ENCODE measurements around the gene PPP2R5C. TPM values are rescaled to one million over a fixed set of nuclear protein-coding genes. Genes with fewer than 3 reads are reported as not detected.

The PPP2R5C gene
- total RNA-seq, 1 donor from 2014 or later = 134 TPM

DNA sequence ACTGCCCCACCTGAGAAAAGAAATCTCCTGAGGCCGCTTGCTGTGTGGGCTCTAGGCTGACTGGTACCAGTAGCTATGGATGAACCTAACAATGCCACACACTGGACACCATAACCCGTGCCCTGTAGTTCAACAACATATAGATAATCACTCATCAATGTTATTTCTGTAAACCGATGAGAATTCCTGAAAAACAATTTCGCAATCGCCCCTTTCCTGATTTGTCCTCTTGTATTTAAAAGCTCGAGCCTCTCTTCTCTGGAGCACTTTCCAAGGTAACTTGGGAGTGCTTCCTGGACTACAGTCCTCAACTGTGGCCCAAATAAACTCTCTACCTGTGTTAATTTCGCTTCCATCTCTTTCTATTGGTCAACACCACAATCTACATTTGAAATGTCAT lies 26.1 kb upstream of the PPP2R5C start:
- Mint-ChIP-seq H3K27me3 (ENCODE audit: low read depth) (peaks cover 2% of the 10 kb centered on the region), H3K36me3 (ENCODE audit: low read depth) (peaks cover 3% of the 10 kb centered on the region), H3K27ac (ENCODE audit: unreplicated experiment) (no peak overlapping the region), H3K4me1 (peaks cover 5% of the 10 kb centered on the region), H3K4me3 (no peak overlapping the region), H3K9me3 (peaks cover 6% of the 10 kb centered on the region)
- no peak for DNase-seq (ENCODE audit: low read depth, low spot score)
- TF ChIP-seq, protein P1, sequence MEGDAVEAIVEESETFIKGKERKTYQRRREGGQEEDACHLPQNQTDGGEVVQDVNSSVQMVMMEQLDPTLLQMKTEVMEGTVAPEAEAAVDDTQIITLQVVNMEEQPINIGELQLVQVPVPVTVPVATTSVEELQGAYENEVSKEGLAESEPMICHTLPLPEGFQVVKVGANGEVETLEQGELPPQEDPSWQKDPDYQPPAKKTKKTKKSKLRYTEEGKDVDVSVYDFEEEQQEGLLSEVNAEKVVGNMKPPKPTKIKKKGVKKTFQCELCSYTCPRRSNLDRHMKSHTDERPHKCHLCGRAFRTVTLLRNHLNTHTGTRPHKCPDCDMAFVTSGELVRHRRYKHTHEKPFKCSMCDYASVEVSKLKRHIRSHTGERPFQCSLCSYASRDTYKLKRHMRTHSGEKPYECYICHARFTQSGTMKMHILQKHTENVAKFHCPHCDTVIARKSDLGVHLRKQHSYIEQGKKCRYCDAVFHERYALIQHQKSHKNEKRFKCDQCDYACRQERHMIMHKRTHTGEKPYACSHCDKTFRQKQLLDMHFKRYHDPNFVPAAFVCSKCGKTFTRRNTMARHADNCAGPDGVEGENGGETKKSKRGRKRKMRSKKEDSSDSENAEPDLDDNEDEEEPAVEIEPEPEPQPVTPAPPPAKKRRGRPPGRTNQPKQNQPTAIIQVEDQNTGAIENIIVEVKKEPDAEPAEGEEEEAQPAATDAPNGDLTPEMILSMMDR (conservative IDR thresholded peaks at IDR 0.05) = no peak

DNA sequence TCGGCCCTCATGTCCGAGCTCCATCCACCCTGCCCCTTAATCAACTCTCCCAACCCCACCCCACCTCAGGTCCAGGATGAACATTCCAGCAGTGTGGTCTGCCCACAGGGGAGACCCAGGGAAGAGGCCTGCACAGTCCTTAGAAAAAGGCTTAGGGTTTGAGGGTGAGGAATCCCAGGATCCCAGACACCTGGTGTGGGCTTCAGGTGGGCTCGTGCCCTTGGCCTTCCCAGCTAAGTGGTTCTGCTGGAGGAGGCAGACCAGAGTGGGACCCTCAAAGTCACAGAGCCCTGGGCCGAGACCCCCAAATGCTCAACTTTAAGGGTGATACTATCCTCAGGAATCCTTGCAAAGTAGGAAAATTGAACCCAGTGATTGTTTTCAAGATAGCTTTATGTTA lies 25.4 kb upstream of the PPP2R5C start:
- H3K27me3 Mint-ChIP-seq (ENCODE audit: low read depth) = peaks cover 2% of the 10 kb centered on the region
- H3K27ac Mint-ChIP-seq (ENCODE audit: unreplicated experiment) = no peak overlapping the region
- DNase-seq (ENCODE audit: low read depth, low spot score) = no peak
- H3K36me3 Mint-ChIP-seq (ENCODE audit: low read depth) = peaks cover 3% of the 10 kb centered on the region
- TF ChIP-seq, protein P1 (conservative IDR thresholded peaks at IDR 0.05) = no peak
- no peak overlapping the region for H3K4me3 Mint-ChIP-seq
- peaks cover 4% of the 10 kb centered on the region for H3K4me1 Mint-ChIP-seq
- H3K9me3 Mint-ChIP-seq = peaks cover 7% of the 10 kb centered on the region

DNA sequence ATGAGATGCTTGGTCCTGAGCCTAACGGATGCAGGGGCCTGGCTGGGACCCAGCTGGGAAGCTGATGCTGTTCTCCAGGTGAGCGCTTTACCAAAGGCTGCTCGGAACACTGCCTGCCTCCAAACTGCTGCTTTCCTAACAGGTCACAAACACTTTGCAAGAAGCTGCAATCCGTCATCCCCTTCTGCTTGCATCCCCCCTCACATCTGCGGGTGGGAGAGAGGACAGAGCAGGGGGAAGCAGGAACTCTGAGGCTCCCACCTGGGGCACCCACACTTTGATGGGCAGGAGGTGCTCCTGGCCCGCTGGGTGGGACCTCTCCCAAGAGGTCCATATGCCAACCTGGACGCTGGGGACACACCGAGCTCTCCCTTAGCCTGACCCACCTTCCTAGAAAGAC lies 24.9 kb upstream of the PPP2R5C start:
- Mint-ChIP-seq H3K27ac (ENCODE audit: unreplicated experiment) (no peak overlapping the region), H3K4me1 (no peaks in the 10 kb centered on the region), H3K9me3 (peaks cover 10% of the 10 kb centered on the region), H3K27me3 (ENCODE audit: low read depth) (peaks cover 5% of the 10 kb centered on the region), H3K36me3 (ENCODE audit: low read depth) (peaks cover 3% of the 10 kb centered on the region), H3K4me3 (no peak overlapping the region)
- TF ChIP-seq, protein P1 (conservative IDR thresholded peaks at IDR 0.05) = no peak
- no peak for DNase-seq (ENCODE audit: low read depth, low spot score)

DNA sequence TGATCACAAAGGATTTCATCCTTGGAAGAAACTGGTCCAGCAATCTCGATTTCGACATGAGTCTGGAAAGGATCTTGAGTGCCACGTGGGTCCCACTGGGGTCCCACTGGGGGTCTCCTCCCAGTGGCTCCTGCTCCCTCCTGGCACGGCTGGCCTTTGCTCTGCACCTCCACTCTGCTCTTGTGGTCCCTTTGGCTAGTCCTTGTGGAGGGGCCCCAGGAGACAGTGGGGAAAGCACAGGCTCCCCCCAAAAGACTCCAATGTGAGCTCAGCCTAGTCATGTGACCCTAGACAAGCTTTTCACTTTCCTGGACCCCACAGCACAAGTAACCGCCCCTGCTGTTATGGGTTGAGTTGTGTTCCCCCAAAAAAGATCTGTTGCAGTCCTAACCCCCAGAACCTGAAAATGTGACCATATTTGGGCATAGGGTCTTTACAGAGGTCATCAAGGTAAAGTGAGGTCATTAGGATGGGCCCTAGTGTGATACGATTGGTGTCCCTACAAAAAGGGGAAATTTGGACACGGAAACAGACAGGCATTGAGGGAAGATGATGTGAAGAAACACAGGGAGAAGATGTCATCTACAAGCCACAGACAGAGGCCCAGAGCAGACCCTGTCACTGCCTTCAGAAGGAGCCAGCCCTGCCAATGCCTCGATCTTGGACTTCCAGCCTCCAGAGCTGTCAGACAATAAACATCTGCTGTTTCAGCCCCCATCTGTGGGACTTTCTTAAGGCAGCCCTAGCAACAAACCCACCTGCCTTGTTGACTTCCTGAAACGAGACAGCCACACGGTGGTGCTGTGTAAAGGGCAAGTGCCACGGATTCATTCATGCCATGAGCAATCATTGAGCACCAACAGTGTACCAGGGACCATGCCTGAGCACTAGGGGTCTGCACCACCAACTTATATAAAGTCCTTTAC lies 23.8 kb upstream of the PPP2R5C start:
- peaks cover 9% of the 10 kb centered on the region for H3K27me3 Mint-ChIP-seq (ENCODE audit: low read depth)
- no peak for DNase-seq (ENCODE audit: low read depth, low spot score)
- H3K9me3 Mint-ChIP-seq = peaks cover 12% of the 10 kb centered on the region
- H3K36me3 Mint-ChIP-seq (ENCODE audit: low read depth) = peaks cover 6% of the 10 kb centered on the region
- no peak overlapping the region for H3K27ac Mint-ChIP-seq (ENCODE audit: unreplicated experiment)
- no peak overlapping the region for H3K4me3 Mint-ChIP-seq
- TF ChIP-seq, protein P1 (conservative IDR thresholded peaks at IDR 0.05) = no peak
- H3K4me1 Mint-ChIP-seq = no peaks in the 10 kb centered on the region

DNA sequence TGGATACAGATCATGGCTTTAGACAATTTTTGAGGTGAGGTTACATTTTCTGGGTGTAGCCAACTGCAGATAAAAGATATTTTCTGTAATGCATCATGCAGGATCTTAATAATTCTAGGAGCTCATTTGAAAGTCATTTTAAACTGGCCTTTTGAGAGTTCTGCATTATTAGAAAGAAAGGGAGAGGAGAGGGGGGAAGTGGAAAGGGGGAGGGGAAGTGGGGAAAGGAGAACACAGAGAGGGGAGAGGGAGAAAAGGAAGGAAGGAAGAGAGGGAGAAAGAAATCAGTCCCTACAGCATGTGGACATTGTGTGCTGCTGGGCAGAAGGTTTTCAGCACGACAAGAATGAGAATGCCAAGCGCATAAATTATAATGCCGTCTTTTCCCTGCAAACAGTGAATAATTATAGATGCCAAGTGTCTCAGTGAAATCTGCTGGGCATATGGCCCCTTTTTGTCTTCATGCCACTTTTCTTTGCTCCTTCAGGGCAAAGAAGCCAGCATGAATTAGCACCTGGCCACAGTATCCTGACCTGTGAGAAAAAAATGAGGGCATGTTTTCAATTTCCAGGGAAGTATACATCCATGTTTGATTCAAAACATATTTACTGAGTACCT lies 22.7 kb upstream of the PPP2R5C start:
- H3K27ac Mint-ChIP-seq (ENCODE audit: unreplicated experiment) = no peak overlapping the region
- no peak overlapping the region for H3K4me3 Mint-ChIP-seq
- H3K9me3 Mint-ChIP-seq = peaks cover 16% of the 10 kb centered on the region
- DNase-seq (ENCODE audit: low read depth, low spot score) = no peak
- H3K36me3 Mint-ChIP-seq (ENCODE audit: low read depth) = peaks cover 6% of the 10 kb centered on the region
- no peaks in the 10 kb centered on the region for H3K4me1 Mint-ChIP-seq
- H3K27me3 Mint-ChIP-seq (ENCODE audit: low read depth) = peaks cover 16% of the 10 kb centered on the region
- TF ChIP-seq, protein P1 (conservative IDR thresholded peaks at IDR 0.05) = no peak

Measured in neural crest cell (in vitro differentiated cells).